Stomach (tissue), 4 donors: ENCODE results near the gene RRAS2.

Experiments
- CTCF ChIP-seq, 7 experiments: fragments of 450-650 bp in 4 of 7; fragments of 200-600 bp in 3 of 7; sonication (generic) in 3 of 7; IDR thresholded peaks; one replicate each; pipeline ENCODE4 v1.5.1; 2016 to 2019; ENCODE audit warnings: antibody characterized with exemption in 7 of 7, control low read depth in 2 of 7, mild to moderate bottlenecking in 1 of 7
- EP300 ChIP-seq: sonication (generic); formaldehyde crosslinking; IDR thresholded peaks from one replicate; pipeline ENCODE4 v1.6.1; 2017; ENCODE audit warnings: antibody characterized with exemption
- POLR2A ChIP-seq, 4 donors: fragments of 450-650 bp; IDR thresholded peaks; one replicate each; pipeline ENCODE4 v1.6.1; 2016; ENCODE audit warnings: antibody characterized with exemption in 4 of 4, control low read depth in 2 of 4, mild to moderate bottlenecking in 1 of 4, moderate library complexity in 1 of 4

GRCh38 chr11:14322510-14322909, 36.5 kb downstream of the RRAS2 start:
- TF ChIP-seq POLR2A (IDR thresholded peaks at IDR 0.05) (no peak), EP300 (no peak), CTCF (IDR thresholded peaks at IDR 0.05) (no peak)
